Ishikawa (cell line): ENCODE results near the gene MORF4L1.

ENCODE experiments used
- CEBPB ChIP-seq: IDR thresholded peaks from 2 replicates; pipeline ENCODE4 v1.6.1; 2012
- CREB1 ChIP-seq: IDR thresholded peaks from 2 replicates; pipeline ENCODE4 v1.6.1; 2012; ENCODE audit warnings: low read depth
- EGR1 ChIP-seq: IDR thresholded peaks from 2 replicates; pipeline ENCODE4 v1.6.1; 2012
- EP300 ChIP-seq: IDR thresholded peaks from 2 replicates; pipeline ENCODE4 v1.6.1; 2012; ENCODE audit warnings: borderline replicate concordance
- FOXM1 ChIP-seq: IDR thresholded peaks from 2 replicates; pipeline ENCODE4 v1.6.1; 2012; ENCODE audit warnings: low read depth, borderline replicate concordance
- MAX ChIP-seq: IDR thresholded peaks from 2 replicates; pipeline ENCODE4 v1.6.1; 2012
- NFIC ChIP-seq: IDR thresholded peaks from 2 replicates; pipeline ENCODE4 v1.6.1; 2012
- RAD21 ChIP-seq: IDR thresholded peaks from 2 replicates; pipeline ENCODE4 v1.6.1; 2012; ENCODE audit warnings: low read depth
- REST ChIP-seq: IDR thresholded peaks from 2 replicates; pipeline ENCODE4 v1.6.1; 2012; ENCODE audit warnings: low read depth, mild to moderate bottlenecking
- TAF1 ChIP-seq: IDR thresholded peaks from 2 replicates; pipeline ENCODE4 v1.6.1; 2012; ENCODE audit warnings: low read depth, mild to moderate bottlenecking
- TCF12 ChIP-seq: IDR thresholded peaks from 2 replicates; pipeline ENCODE4 v1.6.1; 2012; ENCODE audit warnings: low read depth
- TEAD4 ChIP-seq: IDR thresholded peaks from 2 replicates; pipeline ENCODE4 v1.6.1; 2012
- USF1 ChIP-seq: IDR thresholded peaks from 2 replicates; pipeline ENCODE4 v1.6.1; 2012
- YY1 ChIP-seq: IDR thresholded peaks from 2 replicates; pipeline ENCODE4 v1.6.1; 2012; ENCODE audit warnings: low read depth
- ZBTB7A ChIP-seq: IDR thresholded peaks from 2 replicates; pipeline ENCODE4 v1.6.1; 2012; ENCODE audit warnings: low read depth

The MORF4L1 gene

GRCh38 chr15:78836333-78836732, 36.4 kb upstream of the MORF4L1 start:
- TF ChIP-seq TAF1 (no peak), YY1 (no peak), USF1 (no peak), TCF12 (no peak), EGR1 (no peak), TEAD4 (no peak), CREB1 (no peak), CEBPB (no peak), FOXM1 (no peak), RAD21 (no peak), EP300 (no peak), ZBTB7A (no peak), NFIC (no peak), REST (no peak), MAX (no peak)

GRCh38 chr15:78837131-78837530, 35.6 kb upstream of the MORF4L1 start:
- TF ChIP-seq CREB1 (no peak), MAX (no peak), TEAD4 (no peak), TAF1 (no peak)

- no peak for TF ChIP-seq EP300
- TF ChIP-seq NFIC, result no peak
- TF ChIP-seq MAX, result no peak
- no peak for TF ChIP-seq CEBPB
- TF ChIP-seq CREB1, result no peak
- no peak for TF ChIP-seq YY1
- TF ChIP-seq RAD21, result no peak
- no peak for TF ChIP-seq FOXM1
- no peak for TF ChIP-seq EGR1
These were observed 35.1 kb upstream of the MORF4L1 start for GRCh38 chr15:78837543-78837942.

GRCh38 chr15:78838489-78838888, 34.2 kb upstream of the MORF4L1 start:
- TF ChIP-seq MAX (no peak), CREB1 (no peak), TEAD4 (no peak), YY1 (no peak), REST (no peak), USF1 (no peak), NFIC (no peak), CEBPB (no peak), ZBTB7A (no peak), FOXM1 (no peak)

- TF ChIP-seq RAD21, result no peak
- TF ChIP-seq YY1, result no peak
- no peak for TF ChIP-seq EGR1
- TF ChIP-seq ZBTB7A, result no peak
- no peak for TF ChIP-seq REST
- no peak for TF ChIP-seq MAX
- TF ChIP-seq TEAD4, result no peak
- TF ChIP-seq CEBPB, result no peak
- no peak for TF ChIP-seq TAF1
- TF ChIP-seq NFIC, result no peak
- no peak for TF ChIP-seq EP300
- no peak for TF ChIP-seq FOXM1
- no peak for TF ChIP-seq USF1
- no peak for TF ChIP-seq TCF12
- TF ChIP-seq CREB1, result no peak
These were observed 31.9 kb upstream of the MORF4L1 start for GRCh38 chr15:78840661-78841375.
